Gastroesophageal sphincter (tissue), 3 donors: ENCODE measurements around the gene PRKN.

Experiments
- CTCF ChIP-seq, 4 experiments: fragments of 200-600 bp in 2 of 4; fragments of 450-650 bp in 2 of 4; sonication (generic) in 1 of 4; IDR thresholded peaks; one replicate each; pipeline ENCODE4 v1.5.1; 2017 to 2019; ENCODE audit warnings: antibody characterized with exemption in 4 of 4, mild to moderate bottlenecking in 2 of 4, moderate library complexity in 2 of 4
- EP300 ChIP-seq: sonication (generic); formaldehyde crosslinking; IDR thresholded peaks from one replicate; pipeline ENCODE4 v1.6.1; 2017; ENCODE audit warnings: antibody characterized with exemption, mild to moderate bottlenecking
- POLR2A ChIP-seq, 2 donors: fragments of 450-650 bp; IDR thresholded peaks; one replicate each; pipeline ENCODE4 v1.6.1; 2017; ENCODE audit warnings: antibody characterized with exemption in 2 of 2, mild to moderate bottlenecking in 2 of 2, moderate library complexity in 1 of 2
- POLR2AphosphoS5 ChIP-seq: sonication (generic); formaldehyde crosslinking; IDR thresholded peaks from one replicate; pipeline ENCODE4 v1.6.1; 2017; ENCODE audit warnings: antibody characterized with exemption

- TF ChIP-seq CTCF (IDR thresholded peaks at IDR 0.05) (no peak), POLR2A (IDR thresholded peaks at IDR 0.05) (no peak), POLR2AphosphoS5 (no peak), EP300 (no peak)
Measured at GRCh38 chr6:161908872-161909271, 818.7 kb downstream of the PRKN start.
